WTC11 (cell line): Measurements from ENCODE around the gene UFSP2.

ENCODE experiments used
- CTCF ChIP-seq: fragments of 200-600 bp; IDR thresholded peaks from 2 replicates; pipeline ENCODE4 v1.8.0; 2022; ENCODE audit warnings: antibody characterized with exemption
- PRDM15 ChIP-seq: sonication (generic); formaldehyde crosslinking; IDR thresholded peaks from 2 replicates; pipeline ENCODE4 v1.8.0; 2022; ENCODE audit warnings: missing genetic modification reagents

GRCh38 chr4:185467991-185468390 is 42.2 kb upstream of the UFSP2 start:
- TF ChIP-seq CTCF = no peak
- no peak for TF ChIP-seq PRDM15
